ENCODE data around the gene CDCA8.

- TF ChIP-seq POLR2AphosphoS5 (IDR thresholded peaks at IDR 0.05; ENCODE audit: low read depth, low read length) (no peak), SPI1 (IDR thresholded peaks at IDR 0.05; ENCODE audit: low read depth, low read length) (no peak), POLR2A (IDR thresholded peaks at IDR 0.05; ENCODE audit: low read depth, low read length) (no peak), POU2F2 (IDR thresholded peaks at IDR 0.05; ENCODE audit: low read depth, low read length) (no peak), TAF1 (IDR thresholded peaks at IDR 0.05; ENCODE audit: low read depth, low read length) (no peak), PAX5 (IDR thresholded peaks at IDR 0.05; ENCODE audit: insufficient read depth, low read length, severe bottlenecking) (no peak)
These were observed 25.2 kb upstream of the CDCA8 start for GRCh38 chr1:37667023-37667671.

All from GM12891 (cell line).